ENCODE data around the gene MNDA. TPM values are rescaled to one million over a fixed set of nuclear protein-coding genes. Genes with fewer than 3 reads are reported as not detected.

MNDA gene
- total RNA-seq, 1 experiment from 2014 or later, result not detected

DNA sequence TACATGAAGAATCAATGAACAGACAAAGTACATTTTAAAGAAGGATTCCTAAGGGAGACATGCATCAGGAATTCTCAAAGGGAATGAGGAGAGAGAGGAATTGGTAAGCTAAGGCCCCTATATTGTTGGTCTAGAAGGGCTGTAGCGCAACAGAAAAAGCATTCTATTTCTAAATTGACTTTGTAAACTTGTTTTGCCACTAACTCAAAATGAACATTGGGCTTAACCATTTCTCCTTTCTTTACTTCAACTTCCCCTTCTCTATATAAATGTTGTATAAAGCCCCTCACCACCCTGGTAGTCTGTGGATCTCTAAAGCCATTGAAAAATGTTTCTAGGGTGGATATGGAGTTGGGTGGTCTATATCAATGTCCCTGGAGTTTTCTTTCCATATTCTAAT, 29.8 kb upstream of the MNDA start:
- Histone ChIP-seq H3K27me3 (ENCODE audit: low read length) (no peaks in the 10 kb centered on the region; the same call in 1 of the 2 replicates), H3K4me1 (ENCODE audit: insufficient read depth, low read length) (no peaks in the 10 kb centered on the region), H3K79me2 (ENCODE audit: low read length) (no peaks in the 10 kb centered on the region), H3K9ac (ENCODE audit: low read length) (no peak overlapping the region), H2AFZ (ENCODE audit: low read length) (no peak overlapping the region), H3K36me3 (ENCODE audit: low read depth, low read length) (no peaks in the 10 kb centered on the region), H3K4me3 (ENCODE audit: low read length) (no peak overlapping the region), H3K9me2 (replicated peaks; ENCODE audit: low read length) (no peaks in the 10 kb centered on the region), H3F3A (ENCODE audit: low read length, unreplicated experiment) (no peaks in the 10 kb centered on the region), H3K9me3 (ENCODE audit: low read length) (no peaks in the 10 kb centered on the region), H3K27ac (ENCODE audit: low read length) (no peak overlapping the region), H3K4me2 (ENCODE audit: low read length) (no peak overlapping the region), H4K20me1 (ENCODE audit: low read length) (no peaks in the 10 kb centered on the region)
- intact Hi-C loops (cut with micrococcal nuclease), result no loop called here
- ChIA-PET POLR2A (ENCODE audit: unreplicated experiment) (no interaction called here), CTCF (no interaction called here)
- TF ChIP-seq EZH2 (IDR thresholded peaks at IDR 0.05; ENCODE audit: low read length, unreplicated experiment) (no peak), EZH2phosphoT487 (IDR thresholded peaks at IDR 0.05; ENCODE audit: borderline replicate concordance, low read length) (no peak)
- TF ChIP-seq, protein P1, sequence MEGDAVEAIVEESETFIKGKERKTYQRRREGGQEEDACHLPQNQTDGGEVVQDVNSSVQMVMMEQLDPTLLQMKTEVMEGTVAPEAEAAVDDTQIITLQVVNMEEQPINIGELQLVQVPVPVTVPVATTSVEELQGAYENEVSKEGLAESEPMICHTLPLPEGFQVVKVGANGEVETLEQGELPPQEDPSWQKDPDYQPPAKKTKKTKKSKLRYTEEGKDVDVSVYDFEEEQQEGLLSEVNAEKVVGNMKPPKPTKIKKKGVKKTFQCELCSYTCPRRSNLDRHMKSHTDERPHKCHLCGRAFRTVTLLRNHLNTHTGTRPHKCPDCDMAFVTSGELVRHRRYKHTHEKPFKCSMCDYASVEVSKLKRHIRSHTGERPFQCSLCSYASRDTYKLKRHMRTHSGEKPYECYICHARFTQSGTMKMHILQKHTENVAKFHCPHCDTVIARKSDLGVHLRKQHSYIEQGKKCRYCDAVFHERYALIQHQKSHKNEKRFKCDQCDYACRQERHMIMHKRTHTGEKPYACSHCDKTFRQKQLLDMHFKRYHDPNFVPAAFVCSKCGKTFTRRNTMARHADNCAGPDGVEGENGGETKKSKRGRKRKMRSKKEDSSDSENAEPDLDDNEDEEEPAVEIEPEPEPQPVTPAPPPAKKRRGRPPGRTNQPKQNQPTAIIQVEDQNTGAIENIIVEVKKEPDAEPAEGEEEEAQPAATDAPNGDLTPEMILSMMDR (conservative IDR thresholded peaks at IDR 0.05; ENCODE audit: low read depth, low read length), result no peak
- no TSS peak for BruUV-seq (replicated peaks)
- ATAC-seq (no peak), DNase-seq (no peak)

- no peak overlapping the region for H3K27ac ChIP-seq (ENCODE audit: low read length)
- H3K27me3 ChIP-seq (ENCODE audit: low read length), result no peaks in the 10 kb centered on the region
- no peak overlapping the region for H3K4me2 ChIP-seq (ENCODE audit: low read length)
- TF ChIP-seq EZH2 (IDR thresholded peaks at IDR 0.05; ENCODE audit: low read length, unreplicated experiment), result no peak
- no peak for TF ChIP-seq EZH2phosphoT487 (IDR thresholded peaks at IDR 0.05; ENCODE audit: borderline replicate concordance, low read length)
- TF ChIP-seq, protein P1 (conservative IDR thresholded peaks at IDR 0.05; ENCODE audit: low read depth, low read length), result no peak
- POLR2A ChIA-PET (ENCODE audit: unreplicated experiment), result no interaction called here
- no peak overlapping the region for H2AFZ ChIP-seq (ENCODE audit: low read length)
- H4K20me1 ChIP-seq (ENCODE audit: low read length), result no peaks in the 10 kb centered on the region
- no peaks in the 10 kb centered on the region for H3K79me2 ChIP-seq (ENCODE audit: low read length)
- H3K9me3 ChIP-seq (ENCODE audit: low read length), result no peaks in the 10 kb centered on the region
- CTCF ChIA-PET, result no interaction called here
- H3F3A ChIP-seq (ENCODE audit: low read length, unreplicated experiment), result no peaks in the 10 kb centered on the region
- no TSS peak for BruUV-seq (replicated peaks)
- no peak overlapping the region for H3K9ac ChIP-seq (ENCODE audit: low read length)
- no peaks in the 10 kb centered on the region for H3K9me2 ChIP-seq (replicated peaks; ENCODE audit: low read length)
- no peak for DNase-seq
- no peaks in the 10 kb centered on the region for H3K36me3 ChIP-seq (ENCODE audit: low read depth, low read length)
- intact Hi-C loops (cut with micrococcal nuclease), result no loop called here
- no peak overlapping the region for H3K4me3 ChIP-seq (ENCODE audit: low read length)
- no peaks in the 10 kb centered on the region for H3K4me1 ChIP-seq (ENCODE audit: insufficient read depth, low read length)
- no peak for ATAC-seq
Measured at GRCh38 chr1:158803678-158804077, 27.5 kb upstream of the MNDA start.

GRCh38 chr1:158806916-158807536, 24.1 kb upstream of the MNDA start:
- no TSS peak for BruUV-seq (replicated peaks)
- no peak overlapping the region for H3K4me3 ChIP-seq (ENCODE audit: low read length)
- H3K79me2 ChIP-seq (ENCODE audit: low read length), result no peaks in the 10 kb centered on the region
- H3K9me3 ChIP-seq (ENCODE audit: low read length), result no peaks in the 10 kb centered on the region
- no peak overlapping the region for H2AFZ ChIP-seq (ENCODE audit: low read length)
- H3K27ac ChIP-seq (ENCODE audit: low read length), result no peak overlapping the region
- intact Hi-C loops (cut with micrococcal nuclease), result no loop called here
- H3K36me3 ChIP-seq (ENCODE audit: low read depth, low read length), result no peaks in the 10 kb centered on the region
- DNase-seq (no peak), ATAC-seq (no peak)
- H3K4me1 ChIP-seq (ENCODE audit: insufficient read depth, low read length), result no peaks in the 10 kb centered on the region
- no peaks in the 10 kb centered on the region for H4K20me1 ChIP-seq (ENCODE audit: low read length)
- H3K9me2 ChIP-seq (replicated peaks; ENCODE audit: low read length), result no peaks in the 10 kb centered on the region
- peaks cover 16% of the 10 kb centered on the region for H3K27me3 ChIP-seq (ENCODE audit: low read length)
- ChIA-PET CTCF (no interaction called here), POLR2A (ENCODE audit: unreplicated experiment) (no interaction called here)
- H3K9ac ChIP-seq (ENCODE audit: low read length), result no peak overlapping the region
- TF ChIP-seq EZH2 (IDR thresholded peaks at IDR 0.05; ENCODE audit: low read length, unreplicated experiment) (no peak), EZH2phosphoT487 (IDR thresholded peaks at IDR 0.05; ENCODE audit: borderline replicate concordance, low read length) (no peak)
- TF ChIP-seq, protein P1 (conservative IDR thresholded peaks at IDR 0.05; ENCODE audit: low read depth, low read length), result no peak
- no peak overlapping the region for H3K4me2 ChIP-seq (ENCODE audit: low read length)
- no peaks in the 10 kb centered on the region for H3F3A ChIP-seq (ENCODE audit: low read length, unreplicated experiment)

Measured in PC-3 (cell line).